Stimulated activated CD4-positive, alpha-beta T cell treated with anti-CD3 and anti-CD28 coated beads, Interleukin-1b, Interleukin-23, amount 100 ng/mL, for 1 hour (primary cell): Measurements from ENCODE around the gene DDX31.

ENCODE experiments used
- DNase-seq, 2 donors: peaks; one replicate each; pipeline ENCODE4 v3.0.0-alpha.2; 2020; ENCODE audit warnings: low read depth in 2 of 2

DDX31 gene

GRCh38 chr9:132634327-132634726 is 35.5 kb downstream of the DDX31 start:
- DNase-seq, result no peak

DNA sequence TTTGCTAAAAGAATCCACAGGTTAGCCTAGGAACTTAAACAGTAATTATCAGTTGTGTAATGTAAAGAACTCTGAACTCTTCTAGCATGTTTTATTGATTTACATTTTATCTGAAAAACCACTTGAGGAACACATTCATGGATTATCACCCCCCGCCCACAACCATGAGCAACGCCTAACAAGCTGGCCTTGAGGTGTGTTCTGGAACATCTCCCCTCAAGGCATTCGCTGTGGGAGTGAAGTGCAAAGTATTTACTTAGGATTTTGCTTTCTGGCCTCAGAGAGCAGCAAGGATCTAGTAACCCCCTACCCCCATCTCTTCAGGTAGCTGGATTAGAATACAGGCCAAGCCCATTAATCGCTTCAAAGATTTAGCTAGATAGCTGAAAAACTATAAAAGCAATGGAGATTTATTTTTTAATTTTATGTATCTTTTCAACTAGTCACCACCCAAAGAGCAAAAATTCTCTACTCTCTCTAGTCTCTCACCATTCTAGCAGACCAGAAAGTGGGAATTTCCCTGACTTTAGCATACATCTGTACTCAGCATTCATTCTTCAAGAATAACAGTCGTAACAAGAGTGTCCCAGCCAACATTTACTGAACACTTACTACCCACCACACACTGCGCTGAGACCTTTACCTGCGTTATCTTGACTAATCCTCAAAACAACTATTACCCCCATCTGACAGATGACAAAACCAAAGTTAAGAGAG is 37.2 kb downstream of the DDX31 start:
- DNase-seq, result no peak

DNA sequence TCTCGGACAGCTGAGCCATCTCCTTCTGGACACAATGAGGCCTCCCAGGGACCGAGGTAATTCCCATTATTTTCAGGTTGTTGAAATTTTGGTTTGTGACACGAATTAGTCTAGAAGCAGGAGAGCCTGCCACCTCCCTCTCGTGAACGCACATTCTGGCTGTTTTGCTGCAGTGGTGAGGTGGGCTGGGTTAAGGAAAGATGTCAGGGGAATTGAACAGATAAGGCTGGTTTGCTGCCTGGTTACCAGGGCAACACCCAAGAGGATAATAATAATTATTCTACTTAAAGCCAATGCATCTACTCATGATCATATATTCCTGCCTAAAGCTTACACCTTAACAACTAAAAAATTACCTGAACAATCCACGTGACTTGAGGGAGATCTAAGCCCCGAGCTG is 38.1 kb downstream of the DDX31 start:
- DNase-seq, result no peak

DNA sequence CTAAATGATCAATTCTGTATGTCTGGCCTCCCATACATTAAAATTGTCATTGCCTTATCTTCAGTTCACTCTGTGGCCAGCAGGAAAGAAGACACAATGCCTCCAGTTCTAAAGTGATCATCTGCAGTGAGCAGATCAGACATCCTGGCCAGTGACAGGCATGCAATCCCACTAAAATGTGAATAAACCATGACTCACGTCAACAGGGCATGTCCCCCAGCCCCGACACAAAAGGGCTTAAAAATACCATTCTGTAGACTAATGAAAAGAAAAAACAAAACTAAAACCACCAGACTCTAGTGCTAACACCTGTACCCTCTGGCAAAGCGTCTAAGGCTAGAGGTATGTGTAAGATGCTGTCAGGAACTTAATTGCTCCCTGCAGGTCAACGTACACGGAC is 38.5 kb downstream of the DDX31 start:
- DNase-seq, result no peak

- no peak for DNase-seq
These were observed 39.0 kb downstream of the DDX31 start for GRCh38 chr9:132630811-132631210.

DNA sequence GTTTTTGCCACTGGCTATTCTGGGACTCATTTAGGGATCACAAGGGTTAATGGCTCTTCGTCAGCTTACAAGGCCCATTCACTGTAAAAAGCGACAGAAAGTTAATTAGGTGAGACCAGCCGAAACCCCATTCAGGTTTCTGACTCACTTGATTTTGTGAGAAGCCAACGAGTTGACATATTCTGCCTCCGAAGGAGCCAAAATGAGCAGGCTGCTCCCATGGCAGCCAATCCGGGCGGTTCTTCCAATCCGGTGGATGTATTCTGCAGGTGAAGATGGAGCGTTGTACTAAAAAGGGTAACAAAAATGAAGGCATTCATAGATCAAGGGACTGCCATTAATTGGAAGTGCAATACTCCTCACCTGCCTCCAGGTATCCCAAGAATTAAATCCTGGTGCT is 39.7 kb downstream of the DDX31 start:
- no peak for DNase-seq

- no peak for DNase-seq
These were observed 41.0 kb downstream of the DDX31 start for GRCh38 chr9:132628746-132629145.

DNA sequence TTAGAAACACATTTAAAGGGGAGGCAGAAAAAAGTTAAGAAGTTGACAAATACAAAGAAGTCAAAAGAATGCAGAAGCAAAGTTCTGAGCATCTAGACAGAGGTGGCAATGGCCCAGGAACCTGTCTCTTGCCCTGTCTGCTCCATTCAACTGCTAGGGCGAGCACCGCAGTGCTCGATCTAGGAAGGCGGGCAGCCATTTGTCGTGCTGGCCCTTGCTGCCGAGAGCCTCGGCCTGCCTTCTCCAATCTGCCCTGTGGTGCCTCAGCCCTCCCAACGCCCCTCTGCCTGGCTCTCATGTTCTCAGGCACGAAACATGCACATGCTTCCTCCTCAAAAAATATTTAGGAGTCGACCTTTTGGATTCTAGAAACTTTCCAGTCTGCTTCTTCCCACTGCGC is 42.2 kb downstream of the DDX31 start:
- DNase-seq, result no peak

GRCh38 chr9:132627106-132627505 is 42.7 kb downstream of the DDX31 start:
- no peak for DNase-seq

DNA sequence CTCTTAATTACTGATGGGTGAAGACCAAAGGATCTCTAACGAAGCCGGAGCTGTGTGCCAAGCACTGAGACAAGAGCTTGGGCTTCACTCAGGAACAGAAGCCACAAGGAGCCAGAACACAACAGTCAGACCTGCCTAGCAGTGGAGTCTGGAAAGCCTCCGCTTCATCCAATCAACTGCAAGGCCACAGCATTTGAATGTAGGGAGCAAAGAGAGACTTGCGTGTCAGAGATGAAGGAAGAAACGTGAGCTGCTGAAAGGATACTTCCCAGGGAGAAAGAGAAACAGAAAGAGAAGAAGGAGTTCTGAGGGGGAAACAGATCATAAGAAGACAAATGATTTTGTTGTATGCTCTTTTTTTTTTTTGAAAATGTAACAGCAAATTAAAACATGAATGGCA is 43.5 kb downstream of the DDX31 start:
- no peak for DNase-seq

DNA sequence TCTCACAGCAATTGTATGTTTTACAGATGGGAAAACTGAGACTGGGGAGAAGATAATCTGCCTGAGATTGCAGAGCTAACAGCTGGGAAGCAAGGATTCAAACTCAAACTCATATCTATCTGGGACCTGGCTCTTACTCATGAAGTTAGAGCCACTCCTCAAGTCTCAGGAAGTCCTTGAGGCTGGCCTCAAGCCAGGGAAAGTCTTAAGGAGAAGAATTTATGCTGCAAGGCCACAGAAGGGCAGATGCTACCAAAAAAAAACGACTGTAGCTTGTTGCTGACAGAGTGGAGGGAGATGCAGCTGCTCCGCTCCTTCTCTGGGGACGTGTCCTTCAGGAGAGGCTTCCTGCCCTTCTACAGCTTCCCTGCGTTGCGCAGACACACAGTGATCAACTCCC is 47.6 kb downstream of the DDX31 start:
- DNase-seq, result no peak

- DNase-seq, result no peak
These were observed 53.1 kb downstream of the DDX31 start for GRCh38 chr9:132616725-132617124.

- DNase-seq, result no peak
These were observed 54.0 kb downstream of the DDX31 start for GRCh38 chr9:132615774-132616173.

GRCh38 chr9:132614324-132614723 is 55.5 kb downstream of the DDX31 start:
- no peak for DNase-seq

- DNase-seq, result no peak
These were observed 59.1 kb downstream of the DDX31 start for GRCh38 chr9:132610661-132611060.

GRCh38 chr9:132609829-132610228 is 60.0 kb downstream of the DDX31 start:
- no peak for DNase-seq

- DNase-seq, result no peak
These were observed 60.6 kb downstream of the DDX31 start for GRCh38 chr9:132609184-132609583.

DNA sequence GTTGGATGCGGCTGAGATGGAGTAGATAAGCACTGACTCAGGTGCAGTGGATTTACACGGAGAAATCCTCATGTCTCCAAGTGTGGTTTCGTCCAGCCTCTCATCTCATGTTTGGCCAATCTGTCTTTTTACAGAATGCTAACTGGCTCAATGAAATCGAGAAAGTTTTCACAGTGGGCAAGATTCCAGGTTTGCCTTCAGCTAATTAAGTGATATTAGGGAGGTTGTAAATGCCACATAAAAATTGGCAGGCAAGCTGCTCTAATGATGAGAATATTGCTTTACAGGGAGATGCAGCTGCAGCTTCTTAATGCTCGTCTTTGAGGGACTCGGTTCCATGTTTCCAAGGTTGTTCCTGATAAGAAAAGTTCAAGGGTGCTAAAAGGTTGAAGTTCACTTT is 63.7 kb downstream of the DDX31 start:
- DNase-seq, result no peak

DNA sequence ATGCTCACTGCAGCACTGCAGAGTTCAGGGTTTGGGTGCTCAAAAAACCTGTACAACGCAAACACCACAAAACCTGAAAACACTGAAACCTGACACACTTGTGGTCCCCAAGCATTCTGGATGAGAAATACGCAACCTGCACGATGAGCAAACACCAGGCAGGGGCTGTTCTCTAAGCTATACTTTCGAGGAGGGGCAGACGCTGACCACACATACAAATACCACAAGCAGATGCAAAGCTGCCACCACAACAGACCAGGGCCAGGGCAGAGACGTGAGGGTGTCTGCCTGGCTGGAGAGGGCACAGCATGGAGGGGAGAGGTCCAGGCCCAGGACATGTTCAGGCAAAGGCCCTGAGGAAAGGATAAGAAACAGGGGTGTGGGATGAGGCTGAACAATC is 64.4 kb downstream of the DDX31 start:
- DNase-seq, result no peak

- no peak for DNase-seq
These were observed 67.6 kb downstream of the DDX31 start for GRCh38 chr9:132602207-132602606.

DNA sequence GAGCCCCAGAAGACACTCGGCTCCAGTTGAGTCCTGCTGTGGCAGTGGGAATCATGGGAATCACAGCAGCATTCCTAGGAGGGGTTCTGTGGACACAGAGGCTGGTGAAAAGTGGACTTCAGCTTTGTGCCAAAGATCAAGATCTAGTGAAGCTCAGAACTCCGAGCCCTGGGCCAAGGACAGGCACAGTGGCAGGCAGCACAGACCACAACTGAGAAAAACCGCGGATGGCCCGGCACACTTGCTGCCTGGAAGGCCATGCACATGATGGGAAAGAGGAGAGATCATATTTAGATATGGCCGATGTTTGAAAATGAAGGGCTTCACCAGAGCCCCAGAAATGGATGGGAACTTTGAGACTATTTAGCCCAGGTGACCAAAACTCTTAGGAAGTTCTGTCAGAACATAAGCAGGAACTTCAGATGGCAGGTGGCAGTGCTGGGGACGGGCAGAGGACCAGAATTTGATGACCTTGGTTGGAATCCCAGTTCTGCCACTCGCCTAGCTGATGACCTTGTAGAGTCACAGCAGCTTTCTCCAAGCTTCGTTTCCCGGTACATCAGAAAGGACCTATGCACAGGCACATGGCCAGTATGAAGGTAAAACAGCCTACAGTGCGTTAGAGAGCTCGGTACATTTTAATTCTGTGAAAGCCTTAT is 69.3 kb downstream of the DDX31 start:
- DNase-seq, result no peak

DNA sequence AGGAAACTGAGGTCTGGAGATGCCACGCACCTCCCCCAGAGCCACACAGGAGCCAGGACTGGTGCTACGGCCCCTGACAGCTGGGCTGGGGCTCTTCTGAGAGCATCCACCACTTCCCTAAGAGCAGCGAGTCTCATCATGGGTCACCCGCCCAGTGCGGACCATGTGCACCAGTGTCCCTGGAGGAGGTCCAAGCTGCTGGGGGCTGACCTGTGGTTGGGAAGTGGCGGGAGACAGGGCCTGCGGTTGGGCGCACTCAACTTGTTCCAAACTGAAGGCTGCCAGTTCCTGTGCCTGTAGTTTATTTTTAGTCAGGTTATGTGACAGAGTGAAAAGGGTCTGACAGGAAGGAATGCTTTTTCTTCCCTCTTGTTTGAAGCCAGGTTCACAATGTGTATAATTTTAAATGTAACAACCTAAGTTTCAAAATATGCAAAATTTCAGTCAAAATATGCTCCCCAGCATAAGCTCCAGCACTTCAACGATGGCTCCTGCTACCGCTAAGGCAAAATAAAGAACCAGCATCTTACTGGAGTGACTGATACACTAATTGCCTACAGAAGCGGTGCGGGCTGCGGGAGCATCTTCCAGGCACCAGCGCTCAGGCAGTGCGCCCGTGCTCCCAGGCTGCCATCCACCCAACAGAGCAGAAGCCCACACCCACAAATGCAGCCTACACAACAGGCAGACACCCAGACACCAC is 72.6 kb downstream of the DDX31 start:
- DNase-seq, result no peak

- DNase-seq, result no peak
These were observed 73.6 kb downstream of the DDX31 start for GRCh38 chr9:132596200-132596599.
